Pancreas (tissue), 10 donors: ENCODE data around the gene BMERB1. TPM values are rescaled to one million over a fixed set of nuclear protein-coding genes. Genes with fewer than 3 reads are reported as not detected.
"Not testable (repeated sequence)": the region's sequence is repeated elsewhere in the genome, so short reads cannot be mapped to it uniquely, and the experiment has no call there.

Experiments used
- ATAC-seq, 4 donors: fragments of 200-7000 bp; cut with Tn5 transposase; one replicate each; pipeline versions ENCODE4 v1.8.0 to v1.9.1; 2020; ENCODE audit warnings: mild to moderate bottlenecking in 4 of 4, moderate library complexity in 4 of 4
- DNase-seq, 6 donors: peaks; one replicate each; pipeline ENCODE4 v3.0.0-alpha.2; 2020
- FAIRE-seq: peaks from 2 replicates; lab custom pipeline; 2012; peaks lifted over from hg19 to GRCh38; lab: Jason Lieb, UNC
- H3K27ac ChIP-seq, 4 donors: fragments of 200-600 bp; sonication (generic); 1 replicate in 3 of 4; 2 replicates in 1 of 4; pipeline versions ENCODE4 v1.5.0 to v1.8.0; 2020
- H3K27me3 ChIP-seq, 4 donors: fragments of 200-600 bp; one replicate each; pipeline ENCODE4 v1.8.0; 2021
- H3K36me3 ChIP-seq, 3 donors: fragments of 200-600 bp; sonication (generic) in 1 of 3; one replicate each; pipeline versions ENCODE4 v1.5.0 to v1.8.0; 2020 to 2021
- H3K4me1 ChIP-seq, 3 donors: fragments of 200-600 bp; one replicate each; pipeline ENCODE4 v1.8.0; 2021
- H3K4me3 ChIP-seq, 4 donors: fragments of 200-600 bp; sonication (generic) in 2 of 4; one replicate each; pipeline versions ENCODE4 v1.5.0 to v1.8.0; 2020 to 2021
- H3K9me3 ChIP-seq, 4 donors: fragments of 200-600 bp; one replicate each; pipeline ENCODE4 v1.8.0; 2021
- WGBS, 2 donors: extraction: QIAGEN DNeasy Blood & Tissue Kit; methylation state at CpG; one replicate each; pipeline ENCODE4 v1.1.7; 2013; 5-methylcytosine and 5-hydroxymethylcytosine counted together
- intact Hi-C, 3 donors: fragments of 100-400 bp; cut with DNase I; formaldehyde crosslinking; loops; one replicate each; pipeline versions ENCODE4 v1.11.1 to v1.14.2; 2022
- polyA plus RNA-seq, 2 donors: library from polyadenylated mRNA; stranded (reverse); fragments of 200-250 nt; gene quantifications; one replicate each; pipeline ENCODE4 v1.2.3, GENCODE V29; 2013
- total RNA-seq, 6 donors: library from RNA; stranded (reverse); fragmentation: NEBNext Ultra II Directional in 4 of 6; extraction: Animal tissue kit (Norgen Biotek cat#: 25700) in 4 of 6; gene quantifications; one replicate each; pipeline versions ENCODE4 v1.2.1 to v1.2.4, GENCODE V29; 2021 to 2023
- TF ChIP-seq, protein P1 (sequence below), 4 donors: fragments of 200-600 bp; sonication (generic) in 3 of 4; IDR thresholded peaks; one replicate each; pipeline versions ENCODE4 v1.5.0 to v1.8.0; 2021; ENCODE audit warnings: antibody characterized with exemption in 4 of 4
- donor health status: healthy with polysubstance abuse.
- donor health status: DM: no; HTN: no; CAD: no; lungs with moderate emphysema.
- donor health status: DM: no; HTN: no; CAD: no.
- donor health status: control.
- donor health status: control.
- donor health status: Bipolar disorder and iron deficiency.
- donor health status: DM: yes; HTN: yes; CAD: no.
- donor health status: DM: no; HTN: no; CAD: no.
- donor health status: DM: no; HTN: no; CAD: no.
- donor health status: DM: yes; HTN: yes; CAD: no.

The BMERB1 gene
- total and polyA plus RNA-seq, 8 donors, result 10.3 to 21.7 (median 17.5) TPM

DNA sequence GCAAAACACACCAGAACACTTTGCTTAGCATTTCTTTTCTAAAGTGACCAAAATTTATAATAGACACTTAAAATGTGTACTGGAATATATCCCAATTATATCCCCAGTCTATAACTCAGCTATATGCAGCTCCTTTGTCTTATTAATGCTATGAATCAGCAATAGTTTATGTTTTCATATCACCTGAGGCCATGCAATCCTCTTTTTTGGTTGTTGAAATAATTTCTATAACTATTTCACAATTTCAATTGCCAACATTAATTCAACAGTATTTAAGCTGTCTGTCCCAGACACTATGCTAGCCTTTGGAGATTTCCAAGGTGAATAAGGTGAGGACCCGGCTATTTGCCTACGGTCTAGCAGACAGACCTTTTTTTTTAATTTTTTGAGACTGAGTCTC lies 17.2 kb upstream of the BMERB1 start:
- FAIRE-seq (no peak), DNase-seq (no peak), ATAC-seq (no peak)
- H3K4me3 ChIP-seq, result no peak overlapping the region
- TF ChIP-seq, protein P1, sequence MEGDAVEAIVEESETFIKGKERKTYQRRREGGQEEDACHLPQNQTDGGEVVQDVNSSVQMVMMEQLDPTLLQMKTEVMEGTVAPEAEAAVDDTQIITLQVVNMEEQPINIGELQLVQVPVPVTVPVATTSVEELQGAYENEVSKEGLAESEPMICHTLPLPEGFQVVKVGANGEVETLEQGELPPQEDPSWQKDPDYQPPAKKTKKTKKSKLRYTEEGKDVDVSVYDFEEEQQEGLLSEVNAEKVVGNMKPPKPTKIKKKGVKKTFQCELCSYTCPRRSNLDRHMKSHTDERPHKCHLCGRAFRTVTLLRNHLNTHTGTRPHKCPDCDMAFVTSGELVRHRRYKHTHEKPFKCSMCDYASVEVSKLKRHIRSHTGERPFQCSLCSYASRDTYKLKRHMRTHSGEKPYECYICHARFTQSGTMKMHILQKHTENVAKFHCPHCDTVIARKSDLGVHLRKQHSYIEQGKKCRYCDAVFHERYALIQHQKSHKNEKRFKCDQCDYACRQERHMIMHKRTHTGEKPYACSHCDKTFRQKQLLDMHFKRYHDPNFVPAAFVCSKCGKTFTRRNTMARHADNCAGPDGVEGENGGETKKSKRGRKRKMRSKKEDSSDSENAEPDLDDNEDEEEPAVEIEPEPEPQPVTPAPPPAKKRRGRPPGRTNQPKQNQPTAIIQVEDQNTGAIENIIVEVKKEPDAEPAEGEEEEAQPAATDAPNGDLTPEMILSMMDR (IDR thresholded peaks at IDR 0.05), result no peak
- H3K27ac ChIP-seq, result no peak overlapping the region
- no peaks in the 10 kb centered on the region for H3K9me3 ChIP-seq
- no peaks in the 10 kb centered on the region for H3K36me3 ChIP-seq
- 91 to 95% methylated on average over 2 of the region's 2 CpGs for WGBS, 2 donors
- no peaks in the 10 kb centered on the region for H3K27me3 ChIP-seq
- intact Hi-C loops, result no loop called here
- peaks cover 0 to 4% (median 0%) of the 10 kb centered on the region in 3 donors for H3K4me1 ChIP-seq

DNA sequence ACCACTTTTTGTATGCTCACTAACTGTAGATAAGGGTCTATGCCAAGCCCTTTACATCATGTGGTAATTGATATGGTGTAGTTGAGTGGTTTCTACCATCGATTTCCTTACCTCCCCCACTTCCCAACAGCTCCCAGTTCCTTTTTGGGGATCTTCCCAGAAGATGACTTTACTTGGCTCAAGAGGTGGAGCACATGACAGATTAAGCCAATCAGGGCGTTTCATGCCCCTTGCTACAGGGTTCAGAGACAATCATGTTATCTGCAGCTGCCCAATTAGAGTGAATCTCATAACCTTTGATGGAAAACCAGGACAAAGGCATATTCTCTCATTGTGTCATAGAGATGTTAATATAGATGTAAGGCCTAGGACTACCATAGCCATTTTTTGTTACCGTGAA lies 16.2 kb upstream of the BMERB1 start:
- intact Hi-C loops, result no loop called here
- H3K4me3 ChIP-seq, result no peak overlapping the region
- TF ChIP-seq, protein P1 (IDR thresholded peaks at IDR 0.05), result no peak
- H3K9me3 ChIP-seq, result no peaks in the 10 kb centered on the region
- ATAC-seq (no peak), DNase-seq (no peak), FAIRE-seq (no peak)
- H3K27me3 ChIP-seq, result no peaks in the 10 kb centered on the region
- WGBS, 2 donors, result 81 to 82% methylated on average over 3 of the region's 3 CpGs
- H3K4me1 ChIP-seq, result peaks cover 0 to 4% (median 0%) of the 10 kb centered on the region in 3 donors
- no peak overlapping the region for H3K27ac ChIP-seq
- no peaks in the 10 kb centered on the region for H3K36me3 ChIP-seq

DNA sequence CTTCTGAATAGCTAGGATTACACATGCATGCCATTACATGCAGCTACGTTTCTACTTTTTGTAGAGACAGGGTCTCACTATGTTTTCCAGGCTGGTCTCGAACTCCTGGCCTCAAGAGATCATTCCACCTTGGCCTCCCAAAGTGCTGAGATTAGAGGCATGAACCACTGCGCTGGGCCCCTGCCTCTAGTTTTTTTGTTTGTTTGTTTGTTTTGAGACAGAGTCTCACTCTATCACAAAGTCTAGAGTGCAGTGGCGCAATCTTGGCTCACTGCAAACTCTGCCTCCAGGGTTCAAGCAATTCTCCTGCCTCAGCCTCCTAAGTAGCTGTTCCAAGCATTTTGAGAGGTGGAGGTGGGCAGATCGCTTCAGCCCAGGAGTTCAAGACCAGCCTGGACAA lies 12.7 kb upstream of the BMERB1 start:
- H3K27ac ChIP-seq, H3K4me3 ChIP-seq, FAIRE-seq, ATAC-seq, H3K36me3 ChIP-seq, H3K9me3 ChIP-seq, H3K27me3 ChIP-seq, intact Hi-C loops, DNase-seq, H3K4me1 ChIP-seq: not testable (repeated sequence)
- 89 to 92% methylated on average over 5 of the region's 5 CpGs for WGBS, 2 donors

DNA sequence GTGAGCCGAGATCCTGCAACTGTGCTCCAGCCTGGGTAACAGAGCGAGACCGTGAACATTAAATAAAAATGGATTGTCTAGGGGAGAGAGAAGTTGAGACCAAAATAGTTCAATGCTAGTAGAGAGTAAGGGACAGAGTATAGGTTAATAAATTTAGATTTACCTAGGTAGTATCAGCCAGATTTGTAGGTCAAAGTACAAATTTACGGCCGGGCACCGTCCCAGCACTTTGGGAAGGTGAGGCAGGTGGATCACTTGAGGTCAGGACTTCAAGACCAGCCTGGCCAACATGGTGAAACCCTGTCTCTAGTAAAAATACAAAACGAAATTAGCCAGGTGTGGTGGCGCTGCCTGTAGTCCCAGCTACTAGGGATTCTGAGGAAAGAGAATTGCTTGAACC lies 12.2 kb upstream of the BMERB1 start:
- intact Hi-C loops, result no loop called here
- no peak for FAIRE-seq

DNA sequence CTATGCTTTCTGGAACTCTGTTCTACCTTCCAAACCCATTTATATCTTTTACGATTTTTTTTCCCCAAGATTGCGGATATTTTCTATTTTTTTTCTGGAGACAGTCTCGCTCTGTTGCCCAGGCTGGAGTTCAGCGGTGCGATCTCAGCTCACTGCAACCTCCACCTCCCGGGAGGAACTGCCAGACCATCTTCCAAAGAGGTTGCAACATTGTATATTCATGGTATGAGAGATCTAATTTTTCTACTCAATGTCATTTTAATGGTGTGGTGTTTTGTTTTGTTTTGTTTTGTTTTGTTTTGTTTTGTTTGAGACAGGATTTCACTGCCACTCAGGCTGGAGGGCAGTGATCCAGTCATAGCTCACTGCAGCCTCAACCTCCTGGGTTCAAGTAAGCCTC lies 8.5 kb upstream of the BMERB1 start:
- no peaks in the 10 kb centered on the region for H3K36me3 ChIP-seq
- TF ChIP-seq, protein P1 (IDR thresholded peaks at IDR 0.05), result no peak
- DNase-seq (no peak), ATAC-seq (no peak), FAIRE-seq (no peak)
- H3K4me1 ChIP-seq, result peaks cover 0 to 4% (median 0%) of the 10 kb centered on the region in 3 donors
- intact Hi-C loops, result no loop called here
- no peaks in the 10 kb centered on the region for H3K27me3 ChIP-seq
- H3K27ac ChIP-seq, result no peak overlapping the region
- no peaks in the 10 kb centered on the region for H3K9me3 ChIP-seq
- no peak overlapping the region for H3K4me3 ChIP-seq
- WGBS, 2 donors, result 84 to 91% methylated on average over 6 of the region's 6 CpGs

More for the DNA sequence above, 12.2 kb upstream of the BMERB1 start:
- ATAC-seq, result peak; percentile 55 to 73 (median 62)
- Histone ChIP-seq H3K36me3 (no peaks in the 10 kb centered on the region), H3K9me3 (no peaks in the 10 kb centered on the region), H3K27me3 (no peaks in the 10 kb centered on the region), H3K27ac (no peak overlapping the region), H3K4me3 (no peak overlapping the region), H3K4me1 (peaks cover 0 to 4% (median 0%) of the 10 kb centered on the region in 3 donors)
- 40 to 49% methylated on average over 8 of the region's 8 CpGs for WGBS, 2 donors
- peak in 2 of 6 donors; percentile 39 to 47 for DNase-seq
- TF ChIP-seq, protein P1 (IDR thresholded peaks at IDR 0.05), result no peak
